HK-2 (cell line): ENCODE measurements around the gene SULT4A1.
A peak's percentile ranks its signal among the peaks of the same experiment; 100 is the strongest.

Experiments used
- DNase-seq: peaks from one replicate; pipeline ENCODE4 v3.0.0-alpha.2; 2018; ENCODE audit not compliant: unreplicated experiment

SULT4A1 gene

DNA sequence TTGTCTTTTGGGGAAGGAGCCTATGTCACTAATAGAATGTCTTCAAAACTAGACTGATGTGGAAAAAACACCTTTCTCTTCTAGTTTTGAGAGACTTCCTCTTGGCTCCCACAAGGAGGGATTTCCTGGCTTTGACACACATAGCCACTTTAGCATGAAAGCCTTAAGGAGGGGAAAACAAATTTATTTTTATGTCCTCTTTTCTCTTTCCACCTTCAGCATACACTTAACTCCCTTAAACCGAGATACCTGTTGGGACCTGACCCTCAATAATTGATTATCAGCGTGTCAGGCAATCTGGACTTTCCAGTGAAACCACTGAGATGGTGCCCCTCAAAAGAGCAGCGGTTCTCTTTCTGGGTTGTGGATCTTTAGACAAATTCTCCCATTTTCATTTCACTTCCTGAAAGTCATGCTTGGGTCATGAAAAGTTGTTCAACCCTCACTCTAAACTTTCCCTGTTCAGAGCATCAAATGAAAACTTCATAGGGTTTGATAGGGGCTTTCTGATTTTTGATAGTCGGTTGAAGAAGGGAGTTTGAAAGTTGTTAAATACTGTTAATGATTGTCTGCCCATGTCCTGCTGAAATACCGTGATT is 59.3 kb downstream of the SULT4A1 start:
- DNase-seq: no peak

DNA sequence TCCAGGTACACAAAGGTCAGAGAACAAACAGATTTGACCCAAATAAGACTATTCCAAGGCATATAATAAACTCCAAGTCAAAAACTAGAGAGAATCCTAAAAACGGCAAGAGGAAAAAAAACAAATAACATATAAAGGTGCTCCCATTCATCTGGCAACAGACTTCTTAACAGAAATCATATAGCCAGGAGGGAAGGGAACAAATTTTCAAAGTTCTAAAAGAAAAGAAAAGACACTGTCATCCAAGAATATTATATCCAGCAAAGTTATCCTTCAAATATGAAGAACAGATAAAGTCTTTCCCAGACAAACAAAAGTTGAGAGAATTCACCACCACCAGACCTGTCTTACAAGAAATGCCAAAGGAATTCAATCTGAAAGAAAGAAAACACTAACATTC is 61.3 kb downstream of the SULT4A1 start:
- no peak for DNase-seq

DNA sequence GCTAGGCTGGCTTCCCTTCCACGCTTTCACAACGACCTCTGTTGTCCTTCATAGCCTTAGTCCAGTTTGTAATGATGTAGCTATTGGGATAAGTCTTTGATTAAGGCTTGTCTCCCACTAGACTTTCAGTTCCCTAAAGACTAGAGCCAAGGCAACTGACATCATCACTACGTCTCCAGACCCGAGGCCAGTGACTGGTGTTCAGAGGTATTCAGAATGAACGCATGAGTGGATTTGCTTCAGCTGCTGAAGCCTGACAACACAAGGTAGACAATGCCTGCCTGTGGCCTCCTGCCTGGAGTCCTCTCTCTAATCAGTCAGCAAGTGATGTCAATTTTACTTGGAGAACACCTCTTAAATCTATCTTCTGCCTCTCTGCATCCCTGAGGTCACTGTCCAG is 63.8 kb downstream of the SULT4A1 start:
- DNase-seq: peak; percentile 41

DNA sequence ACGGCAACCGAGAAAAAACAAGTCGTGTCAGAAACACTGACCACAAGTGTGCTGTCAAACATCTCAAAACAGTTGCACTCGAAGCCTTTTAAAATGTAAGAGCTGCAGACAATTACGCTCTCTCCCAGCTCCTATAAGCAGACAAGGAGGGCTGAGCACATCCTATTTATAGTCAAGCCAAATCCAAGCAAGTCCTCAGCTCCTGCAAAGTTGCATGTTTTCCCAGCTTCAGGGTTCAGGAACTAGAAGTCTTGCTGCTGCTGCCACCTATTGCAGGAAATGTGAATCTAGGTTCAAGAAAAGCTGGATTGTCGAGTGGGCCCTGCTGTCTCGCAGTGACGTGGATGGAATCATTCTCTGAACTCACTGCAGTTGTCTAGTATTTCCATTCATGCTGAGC is 65.7 kb downstream of the SULT4A1 start:
- DNase-seq: no peak

GRCh38 chr22:43795320-43795719 is 67.0 kb downstream of the SULT4A1 start:
- no peak for DNase-seq

GRCh38 chr22:43792905-43793304 is 69.4 kb downstream of the SULT4A1 start:
- no peak for DNase-seq

DNA sequence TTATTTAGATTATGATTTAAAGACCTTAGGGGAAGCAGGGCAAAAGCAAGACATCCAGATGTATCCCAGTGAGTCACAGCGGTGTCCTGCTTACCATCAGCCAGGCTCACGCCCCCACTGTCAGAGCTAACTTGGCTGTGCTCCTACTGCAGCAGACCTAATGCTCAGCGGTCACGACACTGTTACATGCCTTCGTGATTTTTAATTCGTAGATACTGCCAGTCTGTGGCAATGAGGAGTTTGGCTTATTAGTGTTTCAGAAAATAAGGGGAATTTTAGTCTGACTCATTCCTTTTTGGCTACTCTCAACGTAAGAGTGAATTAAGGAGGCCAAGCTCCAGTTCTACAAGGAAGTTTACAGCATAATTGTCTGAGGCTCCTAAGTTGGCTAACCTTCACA is 72.9 kb downstream of the SULT4A1 start:
- peak; percentile 42 for DNase-seq

DNA sequence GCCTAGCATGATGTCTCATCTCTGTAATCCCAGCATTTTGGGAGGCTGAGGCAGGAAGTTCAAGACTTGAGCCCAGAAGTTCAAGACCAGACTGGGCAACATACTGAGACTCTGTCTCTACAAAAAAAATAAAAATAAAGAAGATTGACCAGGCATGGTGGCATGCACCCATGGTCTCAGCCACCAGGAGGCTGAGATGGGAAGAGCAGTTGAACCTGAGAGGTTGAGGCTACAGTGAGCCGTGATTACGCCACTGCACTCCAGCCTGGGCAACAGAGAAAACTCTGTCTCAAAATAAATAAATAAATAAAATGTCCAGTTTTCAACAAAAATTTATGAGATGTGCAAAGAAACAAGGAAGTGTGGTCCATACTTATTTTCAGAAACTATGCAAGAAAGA is 78.5 kb downstream of the SULT4A1 start:
- no peak for DNase-seq

DNA sequence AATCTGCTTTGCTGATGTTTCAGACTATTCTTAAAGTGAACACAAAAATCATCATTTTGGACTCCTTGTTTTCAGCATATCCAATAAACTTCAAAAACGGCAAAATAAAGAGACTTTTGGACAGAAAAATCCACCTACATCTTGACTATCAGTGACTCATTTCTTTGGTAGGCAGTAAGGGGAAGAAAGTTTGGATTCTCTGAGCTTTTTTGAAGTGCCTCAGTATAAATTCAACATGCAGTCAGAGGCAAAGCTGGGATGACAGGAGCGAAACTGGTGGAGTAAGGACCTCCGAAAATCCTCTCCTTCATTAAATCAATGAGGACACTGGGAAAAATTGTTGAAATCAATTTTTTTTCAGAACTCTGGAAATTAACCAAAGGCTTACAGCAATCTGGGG is 79.9 kb downstream of the SULT4A1 start:
- DNase-seq: no peak

DNA sequence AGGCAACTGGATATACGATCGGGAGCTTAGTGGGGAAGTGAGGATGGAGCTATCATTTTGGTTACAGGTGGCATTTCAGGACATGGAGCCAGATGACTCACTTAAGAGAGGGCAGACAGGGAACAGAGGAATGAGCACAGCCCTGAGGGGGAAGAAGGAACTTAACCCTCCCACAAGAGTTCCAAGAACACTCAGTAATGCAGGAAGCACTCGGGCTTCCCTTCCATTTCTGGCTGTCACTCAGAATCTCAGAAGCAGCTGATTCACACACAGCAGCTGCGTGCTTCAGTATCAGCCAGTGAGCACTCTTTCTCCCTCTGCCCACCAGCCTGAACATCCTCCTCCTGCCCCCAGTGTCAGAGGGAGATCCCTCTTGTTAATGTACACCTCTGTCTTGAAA is 85.0 kb downstream of the SULT4A1 start:
- peak; percentile 55 for DNase-seq

DNA sequence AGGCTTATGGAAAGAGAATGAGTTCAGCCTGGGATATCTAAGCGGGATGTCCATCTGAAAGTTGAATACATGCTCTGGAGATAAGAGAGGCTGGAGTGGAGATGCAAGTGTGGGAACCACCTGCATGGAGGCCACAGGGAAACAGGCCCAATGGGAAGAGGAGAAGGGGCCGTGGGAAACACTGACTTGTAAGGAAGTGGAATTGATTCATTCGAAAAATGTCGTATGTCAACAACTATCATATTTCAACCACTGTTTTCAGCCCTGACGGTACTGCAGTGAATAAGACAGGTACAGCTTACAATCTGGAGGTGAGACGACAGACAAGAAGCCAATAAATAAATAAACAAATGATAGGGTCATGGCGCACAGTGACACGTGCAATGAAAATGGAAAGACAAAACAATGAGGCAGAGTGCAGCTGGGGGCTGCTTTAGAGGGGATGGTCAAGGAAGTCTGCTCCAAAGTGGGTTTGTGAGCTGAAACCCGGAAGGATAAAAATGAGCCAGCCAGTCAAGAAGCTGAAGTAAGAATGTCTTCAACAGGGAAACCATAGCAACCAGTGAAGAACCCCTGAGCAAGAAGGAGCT is 86.1 kb downstream of the SULT4A1 start:
- no peak for DNase-seq
